GM12878 (cell line): Measurements from ENCODE around the gene SYPL1. TPM values are rescaled to one million over a fixed set of nuclear protein-coding genes. Genes with fewer than 3 reads are reported as not detected.

ENCODE experiments used
- ATAC-seq: fragments of 200-7000 bp; cut with Tn5 transposase; 3 replicates; pipeline ENCODE4 v1.9.1; 2020; ENCODE audit warnings: mild to moderate bottlenecking, moderate library complexity
- BruUV-seq: library from RNA; stranded (reverse); fragments of 400-500 nt; replicated peaks from 2 replicates; lab custom pipeline; 2021; lab: Mats Ljungman, UMichigan
- CTCF ChIA-PET: fragments of 300-600 bp; sonication (Branson Sonifier 250); formaldehyde crosslinking; extraction: SDS; loops from one replicate; lab custom pipeline; 2021; ENCODE audit warnings: inconsistent platforms; lab: Yijun Ruan, JAX
- POLR2A ChIA-PET: fragments of 350-600 bp; formaldehyde crosslinking; extraction: SDS; loops from one replicate; lab custom pipeline; 2021; ENCODE audit warnings: inconsistent platforms; lab: Charles Lee
- RAD21 ChIA-PET: fragments of 300-600 bp; sonication (Branson Sonifier 250); formaldehyde crosslinking; loops from one replicate; lab custom pipeline; 2023; ENCODE audit warnings: antibody characterized with exemption; ENCODE audit not compliant: unreplicated experiment; lab: Charles Lee
- SMC1A ChIA-PET: fragments of 300-600 bp; sonication (Branson Sonifier 250); formaldehyde crosslinking; loops from one replicate; lab custom pipeline; 2023; ENCODE audit not compliant: unreplicated experiment, uncharacterized antibody; lab: Charles Lee
- DNase-seq: peaks from one replicate; pipeline ENCODE4 v3.0.0-alpha.2; 2011; ENCODE audit warnings: low read depth, low spot score
- FAIRE-seq: peaks from 3 replicates; lab custom pipeline; 2011; peaks lifted over from hg19 to GRCh38; lab: Jason Lieb, UNC
- H2AFZ ChIP-seq: 2 replicates; pipeline ENCODE4 v1.6.0; 2011; ENCODE audit warnings: low read depth, low read length, control low read depth; ENCODE audit not compliant: control insufficient read depth
- H3K27ac ChIP-seq: 2 replicates; pipeline ENCODE4 v1.5.1; 2011; ENCODE audit warnings: control low read depth; ENCODE audit not compliant: control insufficient read depth, insufficient read depth
- H3K27me3 ChIP-seq, 2 experiments: replicated peaks in 1 of 2; 2 replicates each; pipeline versions ENCODE4 v1.6.0 to v1.6.1; 2011; ENCODE audit warnings: low read length in 1 of 2; ENCODE audit not compliant: control insufficient read depth in 2 of 2, insufficient read depth in 2 of 2
- H3K36me3 ChIP-seq, 2 experiments: 2 replicates each; pipeline ENCODE4 v1.5.1; 2011; ENCODE audit warnings: low read length in 1 of 2; ENCODE audit not compliant: control insufficient read depth in 2 of 2, insufficient read depth in 2 of 2
- H3K4me1 ChIP-seq: 2 replicates; pipeline ENCODE4 v1.6.1; 2011; ENCODE audit warnings: mild to moderate bottlenecking, low read length, moderate library complexity, mixed read lengths; ENCODE audit not compliant: control insufficient read depth, insufficient read depth
- H3K4me2 ChIP-seq: 2 replicates; pipeline ENCODE4 v1.6.0; 2011; ENCODE audit warnings: control low read depth; ENCODE audit not compliant: control insufficient read depth, insufficient read depth
- H3K4me3 ChIP-seq: fragments of 200-600 bp; sonication (generic); 2 replicates; pipeline ENCODE4 v1.5.1; 2016
- H3K79me2 ChIP-seq: 2 replicates; pipeline ENCODE4 v1.6.0; 2011; ENCODE audit warnings: low read length; ENCODE audit not compliant: control insufficient read depth, insufficient read depth
- H3K9ac ChIP-seq: 2 replicates; pipeline ENCODE4 v1.8.0; 2011; ENCODE audit warnings: low read length, control low read depth, mixed read lengths; ENCODE audit not compliant: control insufficient read depth, insufficient read depth
- H3K9me3 ChIP-seq: replicated peaks from 3 replicates; pipeline ENCODE4 v1.5.1; 2011; ENCODE audit warnings: mild to moderate bottlenecking, low read length; ENCODE audit not compliant: control insufficient read depth, insufficient read depth
- H4K20me1 ChIP-seq: 2 replicates; pipeline ENCODE4 v1.6.0; 2011; ENCODE audit not compliant: control insufficient read depth, insufficient read depth
- CREM ChIP-seq: IDR thresholded peaks from 2 replicates; pipeline ENCODE4 v1.6.1; 2014; ENCODE audit warnings: antibody characterized with exemption, low read depth
- HDGF ChIP-seq: fragments of 450-650 bp; IDR thresholded peaks from 2 replicates; pipeline ENCODE4 v1.6.1; 2016; ENCODE audit warnings: antibody characterized with exemption
- RBBP5 ChIP-seq: fragments of 200-600 bp; sonication (generic); conservative IDR thresholded peaks from 2 replicates; pipeline ENCODE4 v1.6.1; 2016
- SMC3 ChIP-seq: IDR thresholded peaks from 2 replicates; pipeline ENCODE4 v1.6.1; 2011; ENCODE audit warnings: low read length, improper control_type of control experiment, borderline replicate concordance
- SREBF1 ChIP-seq: IDR thresholded peaks from 2 replicates; pipeline ENCODE4 v1.6.1; 2012; ENCODE audit warnings: mild to moderate bottlenecking, low read length
- TCF7 ChIP-seq: IDR thresholded peaks from 2 replicates; pipeline ENCODE4 v1.6.1; 2014; ENCODE audit warnings: antibody characterized with exemption, borderline replicate concordance
- YBX1 ChIP-seq: fragments of 450-650 bp; IDR thresholded peaks from 2 replicates; pipeline ENCODE4 v1.6.1; 2016; ENCODE audit warnings: antibody characterized with exemption
- ZNF384 ChIP-seq: IDR thresholded peaks from 2 replicates; pipeline ENCODE4 v1.6.1; 2012; ENCODE audit warnings: low read depth, mild to moderate bottlenecking, low read length, improper control_type of control experiment, borderline replicate concordance
- ZSCAN29 ChIP-seq: fragments of 450-650 bp; IDR thresholded peaks from 2 replicates; pipeline ENCODE4 v1.6.1; 2017; ENCODE audit warnings: mild to moderate bottlenecking, moderate library complexity
- WGBS: methylation state at CpG from one replicate; pipeline ENCODE4 v1.1.6; 2016; ENCODE audit warnings: low lambda C conversion rate; ENCODE audit not compliant: insufficient replicate concordance, insufficient coverage; ENCODE audit errors: missing lambda C conversion rate; 5-methylcytosine and 5-hydroxymethylcytosine counted together
- in situ Hi-C: fragments of 300-500 bp; cut with MboI; formaldehyde crosslinking; loops from 9 replicates; pipeline ENCODE4 v1.14.3; 2018; ENCODE audit warnings: mixed read lengths
- intact Hi-C: fragments of 100-400 bp; cut with micrococcal nuclease; formaldehyde crosslinking; loops from one replicate; pipeline ENCODE4 v1.14.2; 2022; ENCODE audit not compliant: unreplicated experiment
- polyA plus RNA-seq, 11 experiments: library from polyadenylated mRNA; depleted of rRNA in 4 of 11; unstranded in 6 of 11; stranded (reverse) in 5 of 11; fragments of >200 nt; fragmentation: Nextera tagmentation in 4 of 11; fragmentation: Illumina TruSeq in 1 of 11; extraction: Ambion mirVana in 4 of 11; extraction: Trizol in 1 of 11; gene quantifications; 1 replicate in 1 of 11; 2 replicates in 10 of 11; pipeline versions ENCODE4 v1.2.1 to v1.2.3, GENCODE V29; 2011 to 2016; ENCODE audit warnings: inconsistent platforms in 2 of 11, missing spikeins in 2 of 11, low read depth in 1 of 11
- total RNA-seq, 4 experiments: library from RNA; depleted of rRNA in 3 of 4; stranded (reverse); fragments of >200 nt in 3 of 4; fragmentation: Illumina TruSeq in 1 of 4; extraction: Trizol in 1 of 4; gene quantifications; 2 replicates each; pipeline versions ENCODE4 v1.2.1 to v1.2.3, GENCODE V29; 2013 to 2021
- TF ChIP-seq, protein P1 (sequence below): fragments of 450-650 bp; IDR thresholded peaks from 2 replicates; pipeline ENCODE4 v1.6.1; 2016; ENCODE audit warnings: mild to moderate bottlenecking, moderate library complexity, borderline replicate concordance

SYPL1 gene
- total and polyA plus RNA-seq, 10 of the 15 experiments (the other 5 are each of a cell fraction or from before 2014, with no cell fraction given) = 34.5 to 177 (median 87.3) TPM

DNA sequence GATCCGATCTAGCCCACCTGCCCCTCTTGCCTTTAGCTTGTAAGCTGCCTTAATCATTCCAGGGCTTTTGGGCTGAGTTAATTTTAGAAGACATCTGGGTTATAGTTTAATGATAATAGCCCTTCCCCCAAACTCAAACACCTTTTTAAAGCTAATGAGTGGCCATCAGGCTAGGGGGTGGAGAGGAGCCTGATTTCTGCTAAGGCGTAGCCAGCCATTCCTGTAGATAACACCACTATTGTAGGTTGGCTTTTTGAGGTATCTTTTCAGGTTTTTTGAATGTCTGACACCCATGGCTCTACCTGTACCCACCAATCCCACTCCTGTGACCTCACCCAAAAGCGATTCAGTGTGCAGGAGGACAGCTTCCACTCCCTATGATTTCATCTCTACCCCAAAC lies 7.6 kb upstream of the SYPL1 start (continued):
- TF ChIP-seq, protein P1, sequence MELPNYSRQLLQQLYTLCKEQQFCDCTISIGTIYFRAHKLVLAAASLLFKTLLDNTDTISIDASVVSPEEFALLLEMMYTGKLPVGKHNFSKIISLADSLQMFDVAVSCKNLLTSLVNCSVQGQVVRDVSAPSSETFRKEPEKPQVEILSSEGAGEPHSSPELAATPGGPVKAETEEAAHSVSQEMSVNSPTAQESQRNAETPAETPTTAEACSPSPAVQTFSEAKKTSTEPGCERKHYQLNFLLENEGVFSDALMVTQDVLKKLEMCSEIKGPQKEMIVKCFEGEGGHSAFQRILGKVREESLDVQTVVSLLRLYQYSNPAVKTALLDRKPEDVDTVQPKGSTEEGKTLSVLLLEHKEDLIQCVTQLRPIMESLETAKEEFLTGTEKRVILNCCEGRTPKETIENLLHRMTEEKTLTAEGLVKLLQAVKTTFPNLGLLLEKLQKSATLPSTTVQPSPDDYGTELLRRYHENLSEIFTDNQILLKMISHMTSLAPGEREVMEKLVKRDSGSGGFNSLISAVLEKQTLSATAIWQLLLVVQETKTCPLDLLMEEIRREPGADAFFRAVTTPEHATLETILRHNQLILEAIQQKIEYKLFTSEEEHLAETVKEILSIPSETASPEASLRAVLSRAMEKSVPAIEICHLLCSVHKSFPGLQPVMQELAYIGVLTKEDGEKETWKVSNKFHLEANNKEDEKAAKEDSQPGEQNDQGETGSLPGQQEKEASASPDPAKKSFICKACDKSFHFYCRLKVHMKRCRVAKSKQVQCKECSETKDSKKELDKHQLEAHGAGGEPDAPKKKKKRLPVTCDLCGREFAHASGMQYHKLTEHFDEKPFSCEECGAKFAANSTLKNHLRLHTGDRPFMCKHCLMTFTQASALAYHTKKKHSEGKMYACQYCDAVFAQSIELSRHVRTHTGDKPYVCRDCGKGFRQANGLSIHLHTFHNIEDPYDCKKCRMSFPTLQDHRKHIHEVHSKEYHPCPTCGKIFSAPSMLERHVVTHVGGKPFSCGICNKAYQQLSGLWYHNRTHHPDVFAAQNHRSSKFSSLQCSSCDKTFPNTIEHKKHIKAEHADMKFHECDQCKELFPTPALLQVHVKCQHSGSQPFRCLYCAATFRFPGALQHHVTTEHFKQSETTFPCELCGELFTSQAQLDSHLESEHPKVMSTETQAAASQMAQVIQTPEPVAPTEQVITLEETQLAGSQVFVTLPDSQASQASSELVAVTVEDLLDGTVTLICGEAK = no peak
- no peak for TF ChIP-seq SREBF1
- no peak for TF ChIP-seq ZNF384
- TF ChIP-seq SMC3 = no peak
- TF ChIP-seq RBBP5 = no peak
- TF ChIP-seq ZSCAN29 = no peak

DNA sequence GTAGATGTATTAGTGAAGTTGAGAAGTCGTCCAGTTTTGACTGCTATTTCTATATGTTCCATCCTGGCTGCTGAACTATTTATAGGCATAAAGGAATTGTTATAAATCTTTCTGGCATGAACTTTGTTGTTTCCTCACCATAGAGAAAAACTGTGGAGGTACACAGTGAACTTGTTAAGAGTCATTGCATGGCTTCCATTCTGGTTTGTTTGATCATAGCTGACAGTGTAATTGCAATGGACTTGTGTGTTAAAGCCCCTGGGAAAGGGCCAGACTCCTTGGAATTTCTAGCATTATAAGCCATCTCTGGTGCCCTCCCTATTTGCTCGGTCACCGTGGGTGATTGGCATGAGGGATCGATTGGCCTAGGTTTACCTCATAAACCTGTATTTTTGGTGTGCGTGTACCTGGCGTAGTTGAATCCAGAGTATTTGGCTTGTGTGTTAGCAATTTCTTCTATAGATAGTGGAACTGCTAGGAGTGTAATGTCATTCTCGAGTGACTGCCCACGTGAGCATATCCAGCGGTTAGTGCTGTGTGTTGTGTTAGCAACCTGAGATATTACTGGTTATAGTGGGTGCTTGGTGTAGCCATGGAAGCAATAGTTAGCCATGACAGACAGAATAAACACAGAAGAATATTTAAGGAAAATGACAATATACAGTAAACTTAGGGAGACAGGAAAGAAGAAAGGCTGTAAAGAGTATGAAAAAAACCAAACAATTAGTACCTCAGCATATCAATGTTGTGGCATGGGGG lies 5.9 kb upstream of the SYPL1 start:
- Histone ChIP-seq H3K79me2 (peaks cover under 1% of the 10 kb centered on the region; the same call in 1 of the 2 replicates), H4K20me1 (no peaks in the 10 kb centered on the region), H3K9ac (no peak overlapping the region), H3K4me2 (no peak overlapping the region), H3K27me3 (no peaks in the 10 kb centered on the region), H3K4me1 (peaks cover 10% of the 10 kb centered on the region), H3K27ac (no peak overlapping the region), H3K4me3 (no peak overlapping the region), H2AFZ (no peak overlapping the region), H3K9me3 (no peaks in the 10 kb centered on the region), H3K36me3 (no peaks in the 10 kb centered on the region)
- FAIRE-seq = no peak
- TF ChIP-seq TCF7 = no peak
- no peak for TF ChIP-seq HDGF
- no peak for TF ChIP-seq YBX1
- no peak for TF ChIP-seq RBBP5
- TF ChIP-seq CREM = no peak
- BruUV-seq = no TSS peak
- SMC1A ChIA-PET = interaction anchor here (2.0 to 2.1 kb wide), 3 partner anchors 8 to 59 kb away, joined by 8 to 11 read pairs (median 8); no protein-coding TSS in a partner anchor
- intact Hi-C loops (no loop called here), in situ Hi-C loops (no loop called here)
- CTCF ChIA-PET = interaction anchor here (1.1 to 2.3 kb wide), 4 partner anchors 8 to 36 kb away, joined by 3 to 6 read pairs (median 4); no protein-coding TSS in a partner anchor
- POLR2A ChIA-PET = no interaction called here
- RAD21 ChIA-PET = no interaction called here
- ATAC-seq = no peak
- WGBS = 97% methylated on average over 9 of the region's 9 CpGs
- no peak for DNase-seq
